GM21825 (cell line): Measurements from ENCODE around the gene P4HA3.
"Not testable (repeated sequence)": the region's sequence is repeated elsewhere in the genome, so short reads cannot be mapped to it uniquely, and the experiment has no call there.

ENCODE experiments used
- ATAC-seq: cut with Tn5 transposase; IDR thresholded peaks from one replicate; pipeline ENCODE4 v1.9.1; 2021; ENCODE audit warnings: mild to moderate bottlenecking, moderate library complexity; ENCODE audit not compliant: unreplicated experiment

The P4HA3 gene

DNA sequence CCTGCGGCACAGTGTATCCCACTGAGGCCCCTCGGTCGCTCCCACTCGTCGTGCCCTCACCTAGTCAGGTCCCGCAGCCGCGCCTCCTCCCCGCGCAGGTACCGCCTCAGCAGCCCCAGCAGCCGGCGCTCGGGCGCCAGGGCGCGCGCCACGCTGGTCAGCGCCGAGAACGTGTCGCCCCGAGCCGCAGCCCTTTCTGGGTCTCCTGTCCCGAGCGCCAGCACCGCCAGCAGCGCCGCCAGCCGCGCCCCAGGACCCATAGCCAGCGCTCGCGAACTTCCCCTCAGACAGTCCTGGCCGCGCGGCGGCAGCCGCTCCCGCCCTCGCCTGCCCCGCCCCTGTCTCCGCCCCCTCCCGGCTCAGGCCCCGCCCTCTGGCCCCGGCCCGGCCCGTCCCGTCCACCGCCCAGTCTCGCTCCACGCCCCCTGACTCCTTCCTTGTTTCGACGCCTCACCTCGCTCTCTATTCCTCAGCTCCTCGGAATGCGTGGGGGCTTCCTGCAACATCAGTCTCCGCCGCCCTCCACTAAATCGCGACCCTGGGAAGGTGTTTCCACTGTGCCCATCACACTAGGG is at the start of gene P4HA3:
TSS of gene P4HA3 (minus strand) at position 289 of the 575 bp plus-strand sequence. CDS start at position 260, 29 bp downstream.
- ATAC-seq, result no peak

DNA sequence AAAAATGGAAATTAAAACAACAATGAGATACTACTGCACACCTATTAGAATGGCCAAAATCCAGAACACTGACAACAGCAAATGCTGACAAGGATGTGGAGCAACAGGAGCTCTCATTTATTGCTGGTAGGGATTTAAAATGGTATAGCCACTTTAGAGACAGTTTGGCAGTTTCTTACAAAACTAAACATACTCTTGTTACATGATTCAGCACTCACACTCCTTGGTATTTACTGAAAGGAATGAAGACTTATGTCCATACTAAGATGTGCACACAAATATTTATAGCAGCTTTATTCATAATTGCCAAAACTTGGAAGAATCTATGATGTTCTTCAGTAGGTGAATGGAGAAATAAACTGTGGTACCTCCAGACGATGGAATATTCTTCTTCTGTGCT is 46.0 kb upstream of the P4HA3 start:
- ATAC-seq, result no peak

DNA sequence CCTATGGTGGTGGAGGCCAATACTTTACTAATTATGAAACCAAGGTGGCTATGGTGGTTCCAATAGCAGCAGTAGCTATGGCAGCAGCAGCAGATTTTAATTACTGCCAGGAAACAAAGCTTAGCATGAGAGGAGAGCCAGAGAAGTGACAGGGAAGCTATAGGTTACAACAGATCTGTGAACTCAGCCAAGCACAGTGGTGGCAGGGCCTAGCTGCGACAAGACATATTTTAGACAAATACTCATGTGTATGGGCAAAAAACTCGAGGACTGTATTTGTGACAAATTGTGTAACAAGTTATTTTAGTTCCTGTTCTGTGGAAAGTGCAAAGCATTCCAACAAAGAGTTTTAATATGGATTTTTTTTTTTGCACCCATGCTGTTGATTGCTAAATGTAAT is 44.2 kb upstream of the P4HA3 start:
- ATAC-seq, result no peak

DNA sequence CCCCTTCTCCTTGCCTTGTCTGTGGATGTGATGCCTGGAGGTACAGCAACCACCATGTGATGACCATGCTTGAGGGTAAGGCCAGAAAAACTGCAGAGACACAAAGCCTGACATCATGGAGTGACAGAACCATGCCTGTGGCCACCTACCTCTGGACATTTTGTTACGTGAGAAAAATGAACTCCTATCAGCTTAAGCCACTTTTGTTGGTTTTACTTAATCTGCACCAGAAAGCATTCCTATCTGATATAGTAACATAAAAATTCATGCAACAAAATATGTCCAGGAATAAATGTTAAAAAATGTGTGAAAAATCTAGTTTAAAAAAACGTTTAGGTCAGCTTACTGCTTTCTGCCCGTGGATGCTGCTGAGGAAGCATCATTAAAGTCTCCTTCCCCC is 42.6 kb upstream of the P4HA3 start:
- no peak for ATAC-seq

DNA sequence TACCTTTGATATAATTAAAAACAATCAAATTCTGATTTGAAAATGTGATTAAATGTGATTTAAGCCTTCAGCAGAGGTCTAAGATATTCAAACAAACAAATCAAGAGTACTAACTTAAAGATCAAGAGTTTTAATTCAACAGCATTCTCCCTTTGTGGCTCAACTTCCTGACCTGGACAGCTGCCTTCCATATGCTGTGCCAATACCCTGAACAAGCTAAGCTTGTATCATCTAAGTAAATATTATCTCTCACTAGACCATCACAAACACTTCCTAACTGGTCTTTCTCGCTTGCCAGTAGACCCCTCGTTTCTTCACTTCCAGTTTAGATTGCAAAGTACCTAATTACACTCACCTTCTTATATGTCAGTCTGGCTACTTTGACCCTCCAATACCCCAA is 35.9 kb upstream of the P4HA3 start:
- no peak for ATAC-seq

DNA sequence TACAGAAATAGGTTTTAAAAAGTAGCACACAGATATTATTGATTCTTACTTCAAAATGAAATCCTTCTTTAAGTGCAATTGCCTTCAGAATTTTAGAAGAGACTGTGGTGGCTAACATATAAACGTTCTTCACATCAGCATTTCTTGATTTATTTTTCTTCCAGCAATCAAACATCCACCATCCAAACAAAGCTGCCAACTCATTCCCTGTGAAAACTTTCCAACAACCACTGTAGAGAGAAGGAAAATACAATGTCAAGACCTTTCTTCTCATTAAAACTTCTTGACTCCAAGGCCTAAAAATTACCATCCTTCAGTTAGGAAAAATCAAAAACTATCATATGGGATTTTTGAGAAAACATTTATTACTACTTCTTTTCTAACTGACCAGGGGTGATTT is 34.0 kb upstream of the P4HA3 start:
- ATAC-seq, result no peak

DNA sequence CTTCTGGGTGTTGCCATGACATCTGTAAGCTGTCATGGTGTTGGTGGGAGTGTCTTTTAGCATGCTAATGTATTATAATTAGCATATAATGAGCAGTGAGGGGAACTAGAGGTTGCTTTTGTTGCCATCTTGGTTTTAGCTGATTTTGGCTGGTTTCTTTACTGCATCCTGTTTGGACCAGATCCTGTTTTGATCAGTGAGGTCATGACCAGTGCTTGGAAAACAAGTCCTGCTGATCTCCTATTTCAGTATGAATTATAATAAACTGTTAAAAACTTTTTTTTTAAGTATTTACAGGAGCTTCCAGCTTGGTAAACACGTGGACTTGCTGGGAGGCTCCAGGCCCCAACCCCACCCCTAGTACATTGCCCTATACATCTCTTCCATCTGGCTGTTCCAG is 30.5 kb upstream of the P4HA3 start:
- ATAC-seq, result no peak

DNA sequence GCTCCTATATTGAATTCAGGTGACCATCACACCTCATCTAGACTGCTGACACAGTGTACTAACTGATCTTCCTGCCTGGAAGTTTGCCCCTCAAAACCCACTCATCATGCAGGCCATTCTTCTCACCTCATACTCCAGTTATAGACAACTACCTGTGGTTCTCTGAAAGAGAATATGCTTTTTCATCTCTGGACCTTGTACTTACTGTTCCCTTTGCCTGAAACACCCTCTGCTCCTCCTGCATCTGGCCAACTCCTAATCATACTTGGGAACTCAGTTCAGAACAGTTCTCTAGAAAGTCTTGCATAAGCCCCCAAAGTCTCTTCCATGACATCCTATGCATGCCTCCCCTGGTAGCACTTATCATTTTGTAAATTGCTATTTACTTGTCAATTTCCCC is 28.2 kb upstream of the P4HA3 start:
- no peak for ATAC-seq

DNA sequence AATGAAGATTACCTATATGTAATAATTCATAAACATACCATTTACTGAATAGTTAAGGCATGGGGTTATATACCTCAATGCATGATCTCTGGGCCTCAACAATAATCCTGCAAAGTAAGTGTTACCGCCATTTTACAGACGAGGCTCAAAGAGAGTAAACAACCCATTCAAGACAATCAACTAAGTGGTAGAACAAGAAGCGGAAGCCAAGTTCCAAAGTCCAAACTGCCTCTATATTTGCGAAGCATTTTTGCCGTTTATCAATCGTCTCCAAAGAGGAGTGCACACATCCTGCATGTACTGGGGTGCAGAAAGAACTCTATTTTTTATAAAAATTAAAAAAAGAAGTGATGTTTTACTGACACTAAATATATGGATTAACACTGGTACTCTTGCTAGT is 27.5 kb upstream of the P4HA3 start:
- no peak for ATAC-seq

DNA sequence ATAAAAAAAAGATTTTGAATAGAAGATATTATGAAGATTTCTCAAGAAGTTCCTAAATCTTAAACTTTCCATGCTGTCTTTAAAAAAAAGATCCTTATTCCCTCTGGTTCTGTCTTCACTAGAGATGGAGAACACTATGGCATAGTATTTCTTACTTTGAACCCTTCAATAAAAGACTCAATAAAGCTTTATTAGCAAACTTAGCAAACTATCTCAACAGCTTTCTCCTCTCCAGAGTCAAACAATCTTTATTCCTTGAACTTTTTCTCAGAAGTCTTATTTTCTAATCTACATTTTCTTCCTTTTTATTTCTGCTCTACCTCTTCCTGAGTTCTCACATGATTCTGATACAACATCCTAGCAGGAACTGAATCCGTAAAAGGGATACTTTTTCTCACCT is 21.8 kb upstream of the P4HA3 start:
- ATAC-seq, result no peak

DNA sequence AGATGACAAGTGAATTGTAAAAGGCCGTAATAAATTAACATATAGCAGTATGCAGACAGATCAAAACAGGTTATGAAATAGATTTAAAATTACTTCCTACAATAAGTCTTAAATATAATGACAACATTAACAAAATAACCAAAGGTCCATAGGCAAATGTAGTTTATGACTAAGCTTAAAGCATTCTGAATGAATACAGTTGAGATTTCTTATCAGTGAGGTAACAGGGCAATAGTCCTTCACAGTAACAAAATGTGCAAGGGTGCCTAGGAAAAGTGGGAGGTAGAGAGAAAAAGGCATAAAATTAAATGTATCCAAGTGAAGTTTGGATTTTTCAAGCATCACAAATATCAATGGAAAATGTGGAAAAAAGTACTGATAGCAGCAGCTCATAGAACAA is 20.9 kb upstream of the P4HA3 start:
- no peak for ATAC-seq

DNA sequence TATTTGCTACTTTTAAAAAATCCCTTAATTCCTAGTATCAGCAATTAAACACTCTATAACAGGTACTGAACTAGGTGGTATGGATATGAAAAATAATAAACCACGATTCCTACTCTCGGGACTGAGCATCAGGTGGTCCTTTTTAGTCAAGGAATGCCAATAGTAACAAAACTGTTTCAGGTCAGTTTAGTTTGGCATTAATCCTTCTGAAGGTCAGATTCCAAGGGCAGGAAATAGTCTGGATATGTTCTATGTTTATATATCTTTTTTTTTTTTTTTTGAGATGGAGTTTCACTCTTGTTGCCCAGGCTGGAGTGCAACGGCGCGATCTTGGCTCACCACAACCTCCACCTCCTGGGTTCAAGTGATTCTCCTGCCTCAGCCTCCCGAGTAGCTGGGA is 19.6 kb upstream of the P4HA3 start:
- ATAC-seq, result not testable (repeated sequence)

DNA sequence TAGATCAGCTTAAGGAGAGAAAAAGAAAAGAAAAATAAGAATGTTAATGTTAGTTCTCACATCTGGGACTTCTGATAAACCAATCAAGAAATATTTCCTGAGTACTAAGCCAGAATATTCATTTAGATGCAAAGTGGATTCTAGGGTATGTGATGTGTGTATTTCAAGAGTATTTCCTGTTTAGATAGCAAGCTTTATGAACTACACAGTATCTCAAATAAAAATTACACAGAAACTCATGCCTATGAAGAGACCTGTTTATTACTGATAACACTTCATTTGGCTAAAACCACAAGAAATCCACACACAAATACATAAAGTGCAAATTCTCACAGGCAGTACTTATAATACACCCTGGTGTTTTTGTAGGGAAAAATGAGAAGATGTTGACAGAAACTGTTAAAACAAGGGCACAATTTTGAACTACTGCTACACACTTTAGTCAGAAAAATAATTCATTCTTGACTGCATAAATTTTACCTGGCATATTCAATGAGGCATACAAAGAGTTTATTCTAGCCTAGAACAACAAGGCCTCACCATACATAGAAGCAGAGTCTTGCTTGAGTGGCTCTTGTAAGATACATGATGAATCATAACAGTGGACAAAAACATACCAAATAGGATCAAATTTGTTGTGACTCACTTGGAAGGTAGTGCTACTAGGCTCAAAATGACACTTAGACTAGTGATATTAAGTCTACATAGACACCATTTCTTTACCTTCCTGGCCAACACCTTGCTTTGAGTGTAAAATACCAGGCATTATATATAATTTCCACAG is 18.8 kb upstream of the P4HA3 start:
- ATAC-seq, result no peak

DNA sequence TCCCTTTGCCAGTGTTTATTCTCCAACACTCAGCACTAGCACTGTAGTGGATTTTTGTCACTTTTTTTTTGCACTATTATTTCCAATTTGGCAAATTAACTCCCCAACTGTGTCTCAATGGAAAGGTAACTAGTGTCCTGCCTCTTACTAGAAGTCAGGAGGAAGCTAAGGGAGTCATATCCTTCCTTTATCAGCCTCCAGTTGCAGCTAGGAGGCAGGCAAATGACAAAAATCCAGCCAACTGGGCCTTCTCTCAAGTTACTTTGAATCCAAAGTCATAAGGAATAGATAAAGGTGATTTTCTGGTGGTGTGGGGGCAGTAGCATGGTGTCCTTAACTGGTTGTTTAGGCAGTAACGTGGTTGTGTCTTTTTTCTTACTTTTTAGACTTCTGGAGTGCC is 15.6 kb upstream of the P4HA3 start:
- ATAC-seq, result no peak

DNA sequence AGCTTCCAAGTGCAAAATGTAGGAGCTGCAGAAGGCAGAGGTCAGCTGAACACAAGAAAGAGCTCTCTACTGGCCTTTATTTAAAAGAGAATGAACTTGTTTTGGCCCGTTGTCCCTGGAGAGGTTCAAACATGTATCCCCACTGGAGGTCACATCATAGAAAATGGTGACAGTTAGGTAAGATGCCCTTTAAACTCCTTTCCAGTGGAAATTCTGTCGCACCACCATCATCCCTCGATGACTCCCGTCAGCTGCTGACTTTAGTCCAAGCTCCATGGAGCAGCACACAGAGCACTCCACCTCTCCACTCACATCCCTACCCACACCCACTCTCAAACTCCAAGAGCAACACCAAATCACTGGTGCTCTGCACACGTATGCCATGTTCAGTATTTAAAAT is 15.2 kb upstream of the P4HA3 start:
- ATAC-seq, result no peak

DNA sequence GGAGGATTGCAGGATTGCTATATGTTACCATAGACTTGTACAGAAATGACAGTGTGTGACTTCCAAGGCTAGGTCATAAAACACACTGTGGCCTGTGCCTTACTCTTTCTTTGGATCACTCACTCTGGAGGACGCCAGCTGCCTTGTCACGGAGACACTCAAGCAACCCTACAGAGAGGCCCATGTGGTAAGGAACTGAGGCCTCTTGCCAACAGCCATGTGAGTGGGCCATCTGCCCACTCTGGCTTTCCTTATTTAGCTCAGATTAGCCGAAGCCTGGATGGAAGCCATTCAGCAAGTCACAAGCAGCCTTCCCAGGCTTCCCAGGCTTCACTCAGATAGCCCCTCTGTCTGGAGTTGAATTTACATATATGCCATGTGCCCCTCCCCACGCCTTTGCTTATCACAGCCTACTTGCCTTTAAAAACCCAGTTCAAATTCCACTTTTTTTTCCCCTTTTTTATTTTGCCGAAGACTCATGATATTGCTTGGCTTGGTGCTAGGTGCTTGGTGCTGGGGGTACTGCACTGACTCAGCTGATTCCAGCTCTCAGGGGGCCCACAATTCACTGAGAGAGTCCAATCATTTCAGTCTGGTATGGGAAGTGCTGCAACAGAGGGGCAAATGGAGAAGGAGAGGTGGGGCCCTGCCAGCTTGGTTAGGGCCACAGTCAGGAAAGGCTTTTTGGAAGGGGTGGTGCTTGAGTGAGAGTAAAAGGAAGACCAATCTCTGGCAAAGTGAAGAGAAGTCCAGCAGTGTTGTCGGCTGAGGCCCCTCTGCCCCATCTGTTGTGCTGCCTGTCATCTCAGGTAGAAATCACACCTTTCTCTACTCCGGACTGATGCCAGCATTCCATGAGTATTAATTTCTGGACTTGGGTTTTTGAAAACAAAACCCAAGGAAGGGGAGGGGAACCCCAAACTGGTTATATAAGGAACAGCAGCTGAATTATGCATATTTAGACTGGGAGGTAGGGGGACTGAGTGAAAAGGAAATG is 14.5 kb upstream of the P4HA3 start:
- ATAC-seq, result no peak

DNA sequence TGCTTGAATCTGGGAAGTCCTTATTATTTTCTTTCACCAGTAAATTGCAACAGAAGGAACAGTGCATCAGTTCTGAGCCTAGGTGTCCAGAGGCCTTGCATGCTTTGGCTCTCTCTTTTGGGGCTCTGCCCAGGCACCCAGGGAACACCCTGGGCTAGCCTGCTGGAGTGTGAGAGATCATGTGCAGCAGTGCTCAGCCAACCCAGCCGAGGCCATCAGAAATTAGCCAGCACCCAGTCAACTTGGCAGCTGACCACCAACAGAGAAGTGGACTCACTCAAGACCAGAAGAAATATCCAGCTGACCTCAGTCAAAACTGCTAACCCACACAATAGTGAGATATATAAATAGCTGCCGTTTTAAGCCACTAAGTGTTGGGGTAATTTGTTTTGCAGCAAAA is 11.2 kb upstream of the P4HA3 start:
- ATAC-seq, result no peak

DNA sequence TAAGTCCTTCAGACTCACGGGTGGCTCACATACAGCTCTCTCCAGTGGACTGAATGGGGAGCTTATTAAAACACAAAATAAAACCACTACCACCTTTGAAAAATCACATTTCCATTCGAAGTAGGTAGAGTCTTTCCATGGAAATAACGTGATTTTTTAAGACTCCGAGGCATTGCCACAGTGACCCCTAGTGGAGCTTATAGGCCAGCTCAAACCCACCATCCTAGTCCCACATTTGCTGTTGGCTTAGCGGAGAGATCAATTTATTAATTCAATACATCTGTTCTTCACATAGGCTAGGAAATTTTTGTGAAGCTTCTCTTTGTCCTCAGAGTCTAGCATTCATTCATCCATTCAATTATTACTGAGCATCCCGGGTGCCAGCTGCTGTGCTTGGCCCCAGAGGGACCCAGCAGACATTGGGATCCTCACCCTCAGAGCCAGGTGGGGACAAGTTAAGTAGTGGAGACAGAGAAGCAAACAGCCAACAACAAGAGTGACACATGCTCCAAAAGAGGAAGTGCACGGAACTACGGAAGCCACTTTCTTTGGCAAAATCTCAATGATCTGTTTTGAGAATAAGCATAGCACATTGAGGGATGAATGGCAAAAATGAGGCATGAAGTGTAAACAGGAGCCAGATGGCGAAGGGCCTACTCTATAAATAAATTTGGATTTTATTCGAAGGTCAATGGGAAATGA is 10.2 kb upstream of the P4HA3 start:
- no peak for ATAC-seq

DNA sequence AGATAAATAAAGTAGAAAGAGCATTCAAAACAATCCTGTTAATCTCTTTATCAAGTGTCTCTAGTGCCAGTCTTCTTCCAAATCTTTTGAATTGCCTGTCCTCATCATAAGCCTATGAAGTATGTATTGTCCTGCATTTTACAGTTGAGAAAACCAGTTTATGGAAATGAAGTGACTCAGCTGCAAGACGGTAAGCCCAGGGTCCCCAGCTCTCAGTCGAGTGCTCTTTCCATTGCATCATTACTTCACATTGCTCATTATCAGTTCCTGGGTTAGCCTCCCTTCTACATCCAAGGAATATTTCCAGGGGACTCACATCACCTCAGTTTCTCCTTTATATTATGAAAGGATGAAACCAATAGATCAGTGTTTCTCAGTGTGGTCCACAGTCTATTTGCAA is 9.1 kb upstream of the P4HA3 start:
- ATAC-seq, result no peak

DNA sequence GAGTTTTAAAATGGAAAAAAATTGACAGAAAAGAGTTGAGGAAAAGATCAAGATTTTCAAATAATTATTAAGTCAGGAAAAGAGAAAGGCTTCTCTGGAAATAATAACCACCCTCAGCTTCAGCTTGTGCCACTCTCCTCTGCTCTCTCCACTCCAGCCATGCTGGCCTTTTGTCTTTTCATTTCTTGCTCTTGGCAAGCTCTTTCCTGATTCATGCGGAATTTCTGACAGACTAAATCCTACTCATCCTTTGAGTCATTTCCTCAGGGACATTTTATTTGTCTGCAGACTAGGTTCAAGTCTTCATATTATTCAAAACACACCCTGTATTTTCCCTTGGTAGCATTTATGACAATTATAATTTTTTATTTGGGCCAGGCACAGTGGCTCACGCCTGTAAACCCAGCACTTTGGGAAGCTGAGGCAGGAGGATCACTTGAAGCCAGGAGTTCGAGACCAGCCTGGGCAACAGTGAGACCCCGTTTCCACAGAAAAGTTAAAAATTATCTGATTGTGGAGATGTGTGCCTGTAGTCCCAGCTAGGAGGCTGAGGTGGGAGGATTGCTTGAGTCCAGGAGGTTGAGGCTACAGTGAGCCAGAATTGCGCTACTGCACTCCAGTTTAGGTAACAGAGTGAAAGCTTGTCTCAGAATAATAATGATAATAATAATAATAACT is 7.8 kb upstream of the P4HA3 start:
- no peak for ATAC-seq
